Mesothelial cell of epicardium (in vitro differentiated cells): ENCODE data around the gene SMYD4. TPM values are rescaled to one million over a fixed set of nuclear protein-coding genes. Genes with fewer than 3 reads are reported as not detected.

ENCODE experiments used
- DNase-seq, 2 experiments: peaks; one replicate each; pipeline ENCODE4 v3.0.0; 2021; ENCODE audit warnings: low spot score in 2 of 2; ENCODE audit not compliant: unreplicated experiment in 2 of 2
- H3K27ac Mint-ChIP-seq: 2 replicates; pipeline ENCODE4 v1.8.0; 2021; ENCODE audit warnings: mixed read lengths
- H3K27me3 Mint-ChIP-seq: 2 replicates; pipeline ENCODE4 v1.8.0; 2021; ENCODE audit warnings: low read depth, mixed read lengths
- H3K36me3 Mint-ChIP-seq: 2 replicates; pipeline ENCODE4 v1.8.0; 2021; ENCODE audit warnings: mixed read lengths
- H3K4me1 Mint-ChIP-seq: 2 replicates; pipeline ENCODE4 v1.8.0; 2021; ENCODE audit warnings: mixed read lengths
- H3K4me3 Mint-ChIP-seq: 2 replicates; pipeline ENCODE4 v1.8.0; 2021; ENCODE audit warnings: mild to moderate bottlenecking, moderate library complexity, mixed read lengths
- H3K9me3 Mint-ChIP-seq: 2 replicates; pipeline ENCODE4 v1.8.0; 2021; ENCODE audit warnings: mixed read lengths
- CTCF ChIP-seq: fragments of 200-600 bp; sonication (generic); IDR thresholded peaks from one replicate; pipeline ENCODE4 v1.5.0; 2021; ENCODE audit warnings: antibody characterized with exemption; ENCODE audit not compliant: unreplicated experiment
- total RNA-seq: library from RNA; stranded (reverse); gene quantifications from 3 replicates; pipeline ENCODE4 v1.2.1, GENCODE V29; 2021

The SMYD4 gene
- total RNA-seq, 1 donor from 2014 or later = 24.9 TPM

- H3K4me3 Mint-ChIP-seq = no peak overlapping the region
- no peak for TF ChIP-seq CTCF
- H3K27ac Mint-ChIP-seq = no peak overlapping the region
- H3K27me3 Mint-ChIP-seq = no peaks in the 10 kb centered on the region
- H3K9me3 Mint-ChIP-seq = no peaks in the 10 kb centered on the region
- H3K36me3 Mint-ChIP-seq = peaks cover 31% of the 10 kb centered on the region
- DNase-seq = no peak
- peaks cover 14% of the 10 kb centered on the region for H3K4me1 Mint-ChIP-seq
Measured at GRCh38 chr17:1787301-1787902, 42.3 kb downstream of the SMYD4 start.

- H3K4me3 Mint-ChIP-seq = no peak overlapping the region
- peaks cover 14% of the 10 kb centered on the region for H3K4me1 Mint-ChIP-seq
- H3K27ac Mint-ChIP-seq = no peak overlapping the region
- H3K36me3 Mint-ChIP-seq = peaks cover 34% of the 10 kb centered on the region
- no peak for DNase-seq
- no peak for TF ChIP-seq CTCF
- no peaks in the 10 kb centered on the region for H3K27me3 Mint-ChIP-seq
- no peaks in the 10 kb centered on the region for H3K9me3 Mint-ChIP-seq
Measured at GRCh38 chr17:1786708-1787107, 43.0 kb downstream of the SMYD4 start.

GRCh38 chr17:1785930-1786329 is 43.8 kb downstream of the SMYD4 start:
- H3K9me3 Mint-ChIP-seq = no peaks in the 10 kb centered on the region
- no peak overlapping the region for H3K4me3 Mint-ChIP-seq
- no peak overlapping the region for H3K27ac Mint-ChIP-seq
- no peaks in the 10 kb centered on the region for H3K27me3 Mint-ChIP-seq
- TF ChIP-seq CTCF = no peak
- H3K36me3 Mint-ChIP-seq = peaks cover 34% of the 10 kb centered on the region
- no peak for DNase-seq
- H3K4me1 Mint-ChIP-seq = peaks cover 10% of the 10 kb centered on the region

- DNase-seq = no peak
- H3K27me3 Mint-ChIP-seq = no peaks in the 10 kb centered on the region
- H3K4me3 Mint-ChIP-seq = no peak overlapping the region
- H3K36me3 Mint-ChIP-seq = peaks cover 34% of the 10 kb centered on the region
- peak overlapping the region; percentile 81 for H3K27ac Mint-ChIP-seq
- peak; percentile 57 for TF ChIP-seq CTCF
- H3K4me1 Mint-ChIP-seq = peaks cover 19% of the 10 kb centered on the region
- H3K9me3 Mint-ChIP-seq = no peaks in the 10 kb centered on the region
Measured at GRCh38 chr17:1783834-1784611, 45.7 kb downstream of the SMYD4 start.

GRCh38 chr17:1783271-1783670 is 46.4 kb downstream of the SMYD4 start:
- peaks cover 33% of the 10 kb centered on the region for H3K36me3 Mint-ChIP-seq
- H3K4me1 Mint-ChIP-seq = peaks cover 19% of the 10 kb centered on the region
- TF ChIP-seq CTCF = no peak
- no peaks in the 10 kb centered on the region for H3K27me3 Mint-ChIP-seq
- H3K9me3 Mint-ChIP-seq = no peaks in the 10 kb centered on the region
- no peak overlapping the region for H3K4me3 Mint-ChIP-seq
- H3K27ac Mint-ChIP-seq = peak overlapping the region; percentile 81
- DNase-seq = no peak
